NCI-H2107 (cell line): Measurements from ENCODE around the gene OSGIN1.

ENCODE experiments used
- DNase-seq: peaks from one replicate; lab custom pipeline; 2025; lab: John Stamatoyannopoulos, UW

OSGIN1 gene

GRCh38 chr16:83958137-83958845, 5.3 kb downstream of the OSGIN1 start:
- no peak for DNase-seq

GRCh38 chr16:83958846-83959565, 6.0 kb downstream of the OSGIN1 start:
- DNase-seq: no peak

GRCh38 chr16:83959656-83960434, 6.8 kb downstream of the OSGIN1 start:
- DNase-seq: no peak

- no peak for DNase-seq
Measured at GRCh38 chr16:83960521-83961249, 7.6 kb downstream of the OSGIN1 start.

GRCh38 chr16:83961591-83961990, 8.6 kb downstream of the OSGIN1 start:
- no peak for DNase-seq

- DNase-seq: no peak
Measured at GRCh38 chr16:83963277-83964119, 10.5 kb downstream of the OSGIN1 start.

- no peak for DNase-seq
Measured at GRCh38 chr16:83964684-83965443, 11.8 kb downstream of the OSGIN1 start.

- no peak for DNase-seq
Measured at GRCh38 chr16:83965444-83966152, 12.6 kb downstream of the OSGIN1 start.

- DNase-seq: no peak
Measured at GRCh38 chr16:83966153-83966696, 13.2 kb downstream of the OSGIN1 start.

- no peak for DNase-seq
Measured at GRCh38 chr16:83967091-83967490, 14.1 kb downstream of the OSGIN1 start.

- peak; percentile 11 for DNase-seq
Measured at GRCh38 chr16:83967838-83968305, 14.8 kb downstream of the OSGIN1 start, which contains the start of gene NECAB2. TSS of gene NECAB2 (plus strand) at chr16:83968244. CDS start at chr16:83968649, 405 bp downstream.

- DNase-seq: no peak
Measured at GRCh38 chr16:83968306-83968851, 15.3 kb downstream of the OSGIN1 start.

- no peak for DNase-seq
Measured at GRCh38 chr16:83968891-83969649, 16.0 kb downstream of the OSGIN1 start.

GRCh38 chr16:83969771-83970429, 16.9 kb downstream of the OSGIN1 start:
- DNase-seq: no peak

- no peak for DNase-seq
Measured at GRCh38 chr16:83970430-83970815, 17.4 kb downstream of the OSGIN1 start.

GRCh38 chr16:83971165-83972130, 18.4 kb downstream of the OSGIN1 start:
- DNase-seq: peak; percentile 22
